ENCODE results near the gene KHDC3L. TPM values are rescaled to one million over a fixed set of nuclear protein-coding genes. Genes with fewer than 3 reads are reported as not detected.
"Not testable (repeated sequence)": the region's sequence is repeated elsewhere in the genome, so short reads cannot be mapped to it uniquely, and the experiment has no call there.

Gene KHDC3L
- total RNA-seq, 1 donor from 2014 or later: not detected

GRCh38 chr6:73368675-73369074 lies 6.2 kb downstream of the KHDC3L start:
- TF ChIP-seq CTCF (conservative IDR thresholded peaks at IDR 0.05; ENCODE audit: low read depth, low read length): no peak

GRCh38 chr6:73369157-73369556 lies 6.7 kb downstream of the KHDC3L start:
- no peak for DNase-seq (ENCODE audit: low read depth)
- H3K4me3 ChIP-seq (ENCODE audit: low read depth, low read length): no peak overlapping the region
- no peak for TF ChIP-seq CTCF (conservative IDR thresholded peaks at IDR 0.05; ENCODE audit: low read depth, low read length)

More at GRCh38 chr6:73368675-73369074, 6.2 kb downstream of the KHDC3L start:
- DNase-seq (ENCODE audit: low read depth): no peak
- H3K4me3 ChIP-seq (ENCODE audit: low read depth, low read length): no peak overlapping the region

- no peak for TF ChIP-seq CTCF (conservative IDR thresholded peaks at IDR 0.05; ENCODE audit: low read depth, low read length)
- no peak for DNase-seq (ENCODE audit: low read depth)
- no peak within 1 kb of the TSS for H3K4me3 ChIP-seq (ENCODE audit: low read depth, low read length)
Measured at GRCh38 chr6:73369563-73369962, 7.1 kb downstream of the KHDC3L start, which contains the start of gene OOEP. Gene OOEP, minus strand, starts transcription at chr6:73369897. Its CDS starts 105 bp downstream, at chr6:73369792.

GRCh38 chr6:73371984-73372383 lies 9.5 kb downstream of the KHDC3L start:
- DNase-seq (ENCODE audit: low read depth): no peak
- H3K4me3 ChIP-seq (ENCODE audit: low read depth, low read length): no peak overlapping the region
- no peak for TF ChIP-seq CTCF (conservative IDR thresholded peaks at IDR 0.05; ENCODE audit: low read depth, low read length)

GRCh38 chr6:73372516-73372915 lies 10.1 kb downstream of the KHDC3L start:
- DNase-seq (ENCODE audit: low read depth): no peak
- TF ChIP-seq CTCF (conservative IDR thresholded peaks at IDR 0.05; ENCODE audit: low read depth, low read length): no peak
- no peak overlapping the region for H3K4me3 ChIP-seq (ENCODE audit: low read depth, low read length)

- H3K4me3 ChIP-seq (ENCODE audit: low read depth, low read length): no peak overlapping the region
- DNase-seq (ENCODE audit: low read depth): no peak
- no peak for TF ChIP-seq CTCF (conservative IDR thresholded peaks at IDR 0.05; ENCODE audit: low read depth, low read length)
Measured at GRCh38 chr6:73375216-73375615, 12.8 kb downstream of the KHDC3L start.

- no peak for TF ChIP-seq CTCF (conservative IDR thresholded peaks at IDR 0.05; ENCODE audit: low read depth, low read length)
Measured at GRCh38 chr6:73377225-73377624, 14.8 kb downstream of the KHDC3L start.

GRCh38 chr6:73381531-73381930 lies 19.1 kb downstream of the KHDC3L start:
- H3K4me3 ChIP-seq (ENCODE audit: low read depth, low read length); DNase-seq (ENCODE audit: low read depth): not testable (repeated sequence)

More at GRCh38 chr6:73377225-73377624, 14.8 kb downstream of the KHDC3L start:
- no peak overlapping the region for H3K4me3 ChIP-seq (ENCODE audit: low read depth, low read length)
- DNase-seq (ENCODE audit: low read depth): no peak

Measured in epithelial cell of proximal tubule (primary cell).